ENCODE results near the gene OPCML. TPM values are rescaled to one million over a fixed set of nuclear protein-coding genes. Genes with fewer than 3 reads are reported as not detected.

Gene OPCML
- polyA plus RNA-seq, 1 donor (not counting 4 experiments of a cell fraction or from before 2014, with no cell fraction given), result 0.04 TPM

DNA sequence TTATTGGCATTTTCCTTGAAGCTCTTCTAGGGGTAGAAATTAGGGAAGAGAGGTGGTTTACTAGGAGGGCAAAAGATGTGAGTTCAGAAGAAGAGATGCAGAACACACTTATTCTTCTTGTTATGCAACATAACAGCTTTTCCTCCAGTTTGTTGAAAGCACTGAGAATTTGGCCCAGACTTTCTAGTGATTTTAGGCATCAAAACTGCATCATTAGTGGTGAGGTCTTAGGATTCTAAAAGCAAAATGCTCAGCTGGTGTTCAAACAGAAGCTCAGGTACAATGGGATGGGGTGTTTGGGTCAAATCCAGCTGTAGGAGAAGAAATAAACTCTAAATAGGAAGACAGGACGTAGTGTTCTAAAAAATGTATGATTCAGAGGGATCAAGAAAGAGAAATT, 221.1 kb downstream of the OPCML start:
- no peaks in the 10 kb centered on the region for H3K9me3 ChIP-seq (ENCODE audit: control insufficient read depth, low read depth, low read length)
- no peaks in the 10 kb centered on the region for H3K9me1 ChIP-seq (ENCODE audit: control insufficient read depth, extremely low read depth, insufficient read depth, low read length)
- H3K4me3 ChIP-seq (ENCODE audit: control insufficient read depth in 2 of 3, extremely low read depth in 1 of 3, insufficient read depth in 2 of 3, low read depth in 1 of 3, low read length in 3 of 3), result no peak overlapping the region
- no peak for DNase-seq (ENCODE audit: low read depth, low spot score)
- no peaks in the 10 kb centered on the region for H4K20me1 ChIP-seq (ENCODE audit: control insufficient read depth, extremely low read depth, insufficient read depth, low read length)
- H3K79me2 ChIP-seq (ENCODE audit: control insufficient read depth, insufficient read depth, low read length), result no peaks in the 10 kb centered on the region
- dilution Hi-C loops (cut with MboI; ENCODE audit: extremely low pct_ligation_motif_present, low sequenced_read_pairs), result no loop called here
- H3K4me1 ChIP-seq (ENCODE audit: control insufficient read depth, extremely low read depth, insufficient read depth, low read length), result no peaks in the 10 kb centered on the region
- no peak overlapping the region for H3K4me2 ChIP-seq (ENCODE audit: control insufficient read depth, extremely low read depth, insufficient read depth, low read depth, low read length)
- no peaks in the 10 kb centered on the region for H3K27me3 ChIP-seq (ENCODE audit: control insufficient read depth, extremely low read depth, insufficient read depth, low read length)
- no peak for TF ChIP-seq EZH2 (IDR thresholded peaks at IDR 0.05; ENCODE audit: low read length)
- TF ChIP-seq, protein P1, sequence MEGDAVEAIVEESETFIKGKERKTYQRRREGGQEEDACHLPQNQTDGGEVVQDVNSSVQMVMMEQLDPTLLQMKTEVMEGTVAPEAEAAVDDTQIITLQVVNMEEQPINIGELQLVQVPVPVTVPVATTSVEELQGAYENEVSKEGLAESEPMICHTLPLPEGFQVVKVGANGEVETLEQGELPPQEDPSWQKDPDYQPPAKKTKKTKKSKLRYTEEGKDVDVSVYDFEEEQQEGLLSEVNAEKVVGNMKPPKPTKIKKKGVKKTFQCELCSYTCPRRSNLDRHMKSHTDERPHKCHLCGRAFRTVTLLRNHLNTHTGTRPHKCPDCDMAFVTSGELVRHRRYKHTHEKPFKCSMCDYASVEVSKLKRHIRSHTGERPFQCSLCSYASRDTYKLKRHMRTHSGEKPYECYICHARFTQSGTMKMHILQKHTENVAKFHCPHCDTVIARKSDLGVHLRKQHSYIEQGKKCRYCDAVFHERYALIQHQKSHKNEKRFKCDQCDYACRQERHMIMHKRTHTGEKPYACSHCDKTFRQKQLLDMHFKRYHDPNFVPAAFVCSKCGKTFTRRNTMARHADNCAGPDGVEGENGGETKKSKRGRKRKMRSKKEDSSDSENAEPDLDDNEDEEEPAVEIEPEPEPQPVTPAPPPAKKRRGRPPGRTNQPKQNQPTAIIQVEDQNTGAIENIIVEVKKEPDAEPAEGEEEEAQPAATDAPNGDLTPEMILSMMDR (optimal IDR thresholded peaks at IDR 0.05 in 1 of 3, IDR thresholded peaks at IDR 0.05 in 1 of 3, conservative IDR thresholded peaks at IDR 0.05 in 1 of 3; ENCODE audit: extremely low read depth in 1 of 3, insufficient read depth in 2 of 3, low read length in 3 of 3), result no peak
- H3K36me3 ChIP-seq (ENCODE audit: control insufficient read depth in 2 of 2, extremely low read depth in 1 of 2, insufficient read depth in 2 of 2, low read length in 2 of 2), result no peaks in the 10 kb centered on the region
- no peak overlapping the region for H3K27ac ChIP-seq (ENCODE audit: control insufficient read depth, insufficient read depth, low read length)
- no peak for FAIRE-seq
- H2AFZ ChIP-seq (ENCODE audit: control insufficient read depth, low read length), result no peak overlapping the region
- no peak overlapping the region for H3K9ac ChIP-seq (ENCODE audit: control insufficient read depth, extremely low read depth, insufficient read depth, low read length)

DNA sequence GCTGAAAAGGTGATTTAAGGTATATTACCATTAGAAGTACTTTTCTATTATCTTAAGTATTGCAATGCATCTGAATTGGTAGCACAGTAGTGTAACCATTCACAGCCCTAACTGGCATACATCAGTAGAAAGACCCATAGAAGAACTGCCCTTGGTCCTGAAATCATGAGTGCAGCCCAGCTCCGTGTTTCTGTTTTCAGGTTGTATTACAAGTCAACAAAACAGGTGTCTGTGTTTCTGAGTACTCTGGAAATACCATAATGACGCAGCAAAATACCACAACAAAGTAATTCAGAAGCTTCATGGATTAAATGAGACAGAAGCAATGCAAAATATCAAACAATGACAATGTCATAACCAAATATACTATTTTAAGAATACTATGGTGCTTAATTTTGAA, 226.3 kb downstream of the OPCML start:
- H3K4me3 ChIP-seq (ENCODE audit: control insufficient read depth in 2 of 3, extremely low read depth in 1 of 3, insufficient read depth in 2 of 3, low read depth in 1 of 3, low read length in 3 of 3), result no peak overlapping the region
- H3K79me2 ChIP-seq (ENCODE audit: control insufficient read depth, insufficient read depth, low read length), result no peaks in the 10 kb centered on the region
- no peak overlapping the region for H3K27ac ChIP-seq (ENCODE audit: control insufficient read depth, insufficient read depth, low read length)
- no peaks in the 10 kb centered on the region for H3K9me3 ChIP-seq (ENCODE audit: control insufficient read depth, low read depth, low read length)
- H3K27me3 ChIP-seq (ENCODE audit: control insufficient read depth, extremely low read depth, insufficient read depth, low read length), result no peaks in the 10 kb centered on the region
- dilution Hi-C loops (cut with MboI; ENCODE audit: extremely low pct_ligation_motif_present, low sequenced_read_pairs), result no loop called here
- FAIRE-seq (no peak), DNase-seq (ENCODE audit: low read depth, low spot score) (no peak)
- no peaks in the 10 kb centered on the region for H3K9me1 ChIP-seq (ENCODE audit: control insufficient read depth, extremely low read depth, insufficient read depth, low read length)
- no peak overlapping the region for H3K4me2 ChIP-seq (ENCODE audit: control insufficient read depth, extremely low read depth, insufficient read depth, low read depth, low read length)
- no peak for TF ChIP-seq EZH2 (IDR thresholded peaks at IDR 0.05; ENCODE audit: low read length)
- TF ChIP-seq, protein P1 (optimal IDR thresholded peaks at IDR 0.05 in 1 of 3, IDR thresholded peaks at IDR 0.05 in 1 of 3, conservative IDR thresholded peaks at IDR 0.05 in 1 of 3; ENCODE audit: extremely low read depth in 1 of 3, insufficient read depth in 2 of 3, low read length in 3 of 3), result no peak
- no peaks in the 10 kb centered on the region for H3K4me1 ChIP-seq (ENCODE audit: control insufficient read depth, extremely low read depth, insufficient read depth, low read length)
- no peaks in the 10 kb centered on the region for H4K20me1 ChIP-seq (ENCODE audit: control insufficient read depth, extremely low read depth, insufficient read depth, low read length)
- H3K36me3 ChIP-seq (ENCODE audit: control insufficient read depth in 2 of 2, extremely low read depth in 1 of 2, insufficient read depth in 2 of 2, low read length in 2 of 2), result no peaks in the 10 kb centered on the region
- H3K9ac ChIP-seq (ENCODE audit: control insufficient read depth, extremely low read depth, insufficient read depth, low read length), result no peak overlapping the region
- no peak overlapping the region for H2AFZ ChIP-seq (ENCODE audit: control insufficient read depth, low read length)

Data from keratinocyte (primary cell).